WI38 (cell line): Measurements from ENCODE around the gene FUNDC2.

Experiments used
- H3K4me3 ChIP-seq: 2 replicates; pipeline ENCODE4 v1.5.1; 2011; ENCODE audit warnings: low read depth, mild to moderate bottlenecking, control low read depth, low read length
- TF ChIP-seq, protein P1 (sequence below): IDR thresholded peaks from 2 replicates; pipeline ENCODE4 v1.5.1; 2012; ENCODE audit warnings: low read depth, mild to moderate bottlenecking, control low read depth, low read length

Gene FUNDC2

DNA sequence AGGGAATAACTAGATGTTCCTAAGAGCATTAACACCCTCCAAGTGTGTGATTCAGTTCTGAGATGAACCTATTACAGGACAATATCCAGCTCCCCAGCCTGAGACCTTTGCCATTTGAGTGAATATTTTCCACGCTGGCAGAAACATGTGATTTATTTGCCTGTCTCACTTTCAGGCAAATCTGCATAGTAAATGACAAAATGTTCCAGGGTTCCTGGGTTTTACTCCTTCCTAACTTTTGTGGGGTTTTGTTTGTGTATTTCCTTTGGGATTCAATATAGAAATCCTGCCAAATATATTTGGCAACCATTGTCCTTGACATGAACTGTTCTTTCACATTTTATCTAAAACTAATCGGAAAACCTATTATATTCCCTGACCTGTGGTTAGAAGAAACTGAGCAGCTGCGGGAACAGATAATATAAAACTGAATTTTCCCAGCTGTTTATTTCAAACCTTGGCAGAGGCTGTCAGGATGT, 16.6 kb upstream of the FUNDC2 start:
- H3K4me3 ChIP-seq, result no peak overlapping the region
- TF ChIP-seq, protein P1, sequence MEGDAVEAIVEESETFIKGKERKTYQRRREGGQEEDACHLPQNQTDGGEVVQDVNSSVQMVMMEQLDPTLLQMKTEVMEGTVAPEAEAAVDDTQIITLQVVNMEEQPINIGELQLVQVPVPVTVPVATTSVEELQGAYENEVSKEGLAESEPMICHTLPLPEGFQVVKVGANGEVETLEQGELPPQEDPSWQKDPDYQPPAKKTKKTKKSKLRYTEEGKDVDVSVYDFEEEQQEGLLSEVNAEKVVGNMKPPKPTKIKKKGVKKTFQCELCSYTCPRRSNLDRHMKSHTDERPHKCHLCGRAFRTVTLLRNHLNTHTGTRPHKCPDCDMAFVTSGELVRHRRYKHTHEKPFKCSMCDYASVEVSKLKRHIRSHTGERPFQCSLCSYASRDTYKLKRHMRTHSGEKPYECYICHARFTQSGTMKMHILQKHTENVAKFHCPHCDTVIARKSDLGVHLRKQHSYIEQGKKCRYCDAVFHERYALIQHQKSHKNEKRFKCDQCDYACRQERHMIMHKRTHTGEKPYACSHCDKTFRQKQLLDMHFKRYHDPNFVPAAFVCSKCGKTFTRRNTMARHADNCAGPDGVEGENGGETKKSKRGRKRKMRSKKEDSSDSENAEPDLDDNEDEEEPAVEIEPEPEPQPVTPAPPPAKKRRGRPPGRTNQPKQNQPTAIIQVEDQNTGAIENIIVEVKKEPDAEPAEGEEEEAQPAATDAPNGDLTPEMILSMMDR, result no peak

DNA sequence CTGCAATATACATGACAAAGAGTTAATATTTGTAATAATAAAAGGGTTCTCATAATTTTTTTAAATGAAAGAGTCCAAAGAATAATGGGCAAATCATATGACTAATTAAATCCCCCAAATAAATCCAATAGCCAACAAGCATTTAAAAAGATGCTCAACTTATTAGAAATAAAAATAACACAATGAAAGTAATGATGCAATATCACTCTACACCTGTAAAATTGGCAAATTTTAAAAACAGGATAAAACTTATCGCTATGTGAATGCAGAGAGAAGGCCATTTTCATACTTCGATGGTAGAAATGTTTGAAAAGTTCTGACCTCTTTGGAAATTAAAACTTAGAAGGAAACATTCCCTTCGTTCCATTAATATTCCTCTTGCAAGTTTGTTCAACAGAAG, 6.1 kb upstream of the FUNDC2 start:
- no peak overlapping the region for H3K4me3 ChIP-seq
- TF ChIP-seq, protein P1, result no peak

DNA sequence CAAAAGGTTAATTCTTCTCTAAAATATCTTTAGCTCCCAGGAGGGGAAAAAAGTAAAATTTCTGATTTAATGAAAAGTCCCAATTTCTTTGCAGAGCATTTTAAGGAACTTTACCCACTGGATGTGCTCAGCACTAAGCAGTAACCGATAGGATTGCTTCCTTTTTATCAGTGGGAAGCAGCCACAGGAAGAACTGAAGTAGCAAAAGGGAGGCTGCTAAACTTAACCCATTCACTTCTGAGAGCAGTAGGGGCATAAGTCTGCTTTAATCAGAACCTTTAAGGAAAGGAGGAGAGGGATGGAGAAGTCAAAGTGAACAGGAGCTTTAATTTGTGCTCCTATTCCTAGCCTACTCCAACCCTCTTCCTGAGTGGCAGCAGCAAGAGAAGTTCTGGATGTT, 4.1 kb upstream of the FUNDC2 start, which contains the start of gene F8:
F8 (minus strand) TSS at position 139 of the 400 bp plus-strand sequence. CDS start 171 bp downstream, outside the sequence.
- no peak within 1 kb of the TSS for H3K4me3 ChIP-seq
- TF ChIP-seq, protein P1, result no peak

DNA sequence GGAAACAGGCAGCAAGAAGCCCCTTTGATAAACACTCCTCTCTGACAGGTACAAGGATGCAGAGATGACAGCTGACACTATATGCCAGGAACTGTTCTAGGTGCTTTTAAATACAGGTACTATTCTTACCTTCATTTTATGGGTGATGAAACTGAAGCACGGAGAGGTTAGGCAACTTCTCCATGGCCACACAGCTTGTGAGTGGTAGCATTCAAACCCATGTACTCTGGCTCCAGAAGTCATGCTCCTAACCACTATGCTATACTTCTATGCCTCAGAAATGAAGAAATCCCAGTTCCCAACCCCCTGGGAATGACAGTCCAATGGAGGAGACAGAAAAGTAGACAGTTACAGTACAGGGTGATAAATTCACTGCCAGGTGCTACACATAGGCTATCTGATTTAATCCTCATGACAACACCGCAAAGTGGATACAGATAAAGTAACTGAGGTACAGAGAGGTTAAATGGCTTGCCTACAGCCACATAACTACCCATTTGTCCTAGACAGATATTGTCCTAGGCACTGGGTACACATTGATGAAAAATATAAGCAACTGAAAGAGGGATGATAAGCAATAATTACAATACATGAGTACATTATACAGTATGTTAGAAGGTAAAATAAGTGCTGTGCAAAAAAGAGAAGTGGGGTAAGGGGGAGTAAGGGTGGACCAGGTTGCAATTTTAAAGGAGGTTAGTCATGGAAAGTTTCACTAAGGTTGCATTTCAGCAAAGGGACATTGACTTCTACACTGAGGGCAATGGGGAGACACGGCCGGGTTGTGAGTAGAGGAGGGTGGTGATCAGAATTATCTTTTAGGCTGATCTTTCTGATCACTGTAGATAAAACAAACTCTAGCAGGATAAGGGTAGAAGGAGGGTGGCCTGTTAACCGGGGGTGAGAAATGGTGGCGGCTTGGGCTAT, 2.5 kb upstream of the FUNDC2 start:
- TF ChIP-seq, protein P1, result no peak
- no peak overlapping the region for H3K4me3 ChIP-seq

DNA sequence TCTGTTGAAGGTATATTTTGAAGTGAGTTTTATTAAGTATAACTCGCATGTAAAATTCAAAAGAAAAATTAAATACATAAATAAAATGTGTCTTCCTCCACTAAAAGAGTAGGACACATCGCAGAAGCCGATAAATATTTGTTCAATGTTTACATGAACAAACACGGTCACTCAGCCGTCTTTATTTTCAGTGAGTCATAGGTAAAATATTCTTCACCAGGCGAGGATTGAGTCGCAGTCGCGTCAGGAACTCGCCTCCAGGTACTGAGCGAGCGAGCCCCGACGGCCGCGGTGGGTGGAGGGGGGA, 271 bp upstream of the FUNDC2 start:
- TF ChIP-seq, protein P1, result no peak
- peak overlapping the region; percentile 71 for H3K4me3 ChIP-seq

DNA sequence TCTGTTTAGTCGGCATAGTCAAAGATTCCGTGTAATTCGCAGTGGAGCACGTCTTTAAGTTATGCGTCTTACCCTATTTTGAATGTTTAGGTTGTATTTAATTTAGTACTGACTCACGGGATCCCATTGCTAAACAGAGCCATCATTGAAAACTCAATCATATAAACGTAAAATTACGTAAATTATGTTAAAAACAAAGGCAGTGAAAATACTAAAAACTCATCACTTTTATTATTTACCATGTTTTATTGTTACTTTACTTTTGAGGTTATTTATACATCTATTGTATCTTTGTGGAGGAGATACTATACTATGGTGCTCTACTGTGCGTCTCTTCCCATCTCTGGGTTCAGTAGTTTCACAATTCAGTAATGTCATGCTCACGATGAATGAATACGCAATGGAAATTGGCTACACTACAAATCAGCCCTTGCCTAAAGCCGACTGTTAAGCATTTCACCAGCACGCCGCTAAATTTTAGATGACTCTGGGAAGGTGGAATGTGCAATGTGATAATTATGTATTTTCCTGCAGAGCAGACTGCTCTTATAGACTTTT, 944 bp downstream of the FUNDC2 start:
- TF ChIP-seq, protein P1, result no peak

DNA sequence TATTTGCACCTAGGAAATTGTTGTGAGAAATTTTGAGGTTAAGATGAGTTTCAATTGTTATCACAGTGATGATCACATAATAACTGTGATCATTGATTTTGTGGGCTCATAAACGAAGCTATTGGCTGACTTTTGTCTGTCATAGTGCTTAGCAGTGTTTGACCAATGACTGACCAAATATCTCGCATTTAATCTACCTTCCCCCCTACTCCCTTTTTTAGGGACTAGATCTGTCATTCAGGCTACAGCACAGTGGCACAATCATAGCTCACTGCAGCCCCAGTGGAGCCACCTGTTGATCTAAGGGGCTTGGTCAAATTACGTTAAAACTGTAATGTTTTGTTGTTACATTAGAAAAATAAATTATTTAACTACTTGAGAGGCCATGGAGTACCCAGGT, 1.5 kb downstream of the FUNDC2 start:
- H3K4me3 ChIP-seq, result peak overlapping the region; percentile 71
- TF ChIP-seq, protein P1, result no peak

More for the DNA sequence above, 944 bp downstream of the FUNDC2 start:
- peak overlapping the region; percentile 71 for H3K4me3 ChIP-seq
